Fibroblast of the aortic adventitia (primary cell): ENCODE results near the gene UGT1A5. TPM values are rescaled to one million over a fixed set of nuclear protein-coding genes. Genes with fewer than 3 reads are reported as not detected.

ENCODE experiments used
- DNase-seq: peaks from one replicate; pipeline ENCODE4 v3.0.0-alpha.2; 2010; ENCODE audit warnings: low read depth
- H3K4me3 ChIP-seq: 2 replicates; pipeline ENCODE4 v1.5.1; 2011; ENCODE audit warnings: low read depth, mild to moderate bottlenecking, control low read depth, low read length, moderate library complexity
- CTCF ChIP-seq: IDR thresholded peaks from 2 replicates; pipeline ENCODE4 v1.5.1; 2011; ENCODE audit warnings: mild to moderate bottlenecking, low read length, control low read depth, inconsistent platforms; ENCODE audit not compliant: insufficient read depth
- total RNA-seq: library from RNA; depleted of rRNA; stranded (reverse); fragments of >200 nt; gene quantifications from 2 replicates; pipeline ENCODE4 v1.2.3, GENCODE V29; 2012; ENCODE audit warnings: low replicate concordance

UGT1A5 gene
- not detected in 2 replicates for total RNA-seq

GRCh38 chr2:233712611-233713261, at the start of gene UGT1A5:
Gene UGT1A5, plus strand, starts transcription at chr2:233712907. Its CDS starts 85 bp downstream, at chr2:233712992.
- TF ChIP-seq CTCF = no peak
- DNase-seq = no peak
- no peak within 1 kb of the TSS for H3K4me3 ChIP-seq

GRCh38 chr2:233663911-233664310, 48.8 kb upstream of the UGT1A5 start:
- no peak overlapping the region for H3K4me3 ChIP-seq
- DNase-seq = no peak
- TF ChIP-seq CTCF = no peak

GRCh38 chr2:233668605-233669260, 44.0 kb upstream of the UGT1A5 start:
- no peak overlapping the region for H3K4me3 ChIP-seq
- no peak for TF ChIP-seq CTCF
- no peak for DNase-seq

- H3K4me3 ChIP-seq = no peak within 1 kb of the TSS
- TF ChIP-seq CTCF = no peak
- no peak for DNase-seq
These were observed 41.2 kb upstream of the UGT1A5 start, which contains the start of gene UGT1A9 for GRCh38 chr2:233671290-233672161. Gene UGT1A9, plus strand, starts transcription at chr2:233671898. Its CDS starts 37 bp downstream, at chr2:233671935.

GRCh38 chr2:233672886-233673285, 39.8 kb upstream of the UGT1A5 start:
- no peak overlapping the region for H3K4me3 ChIP-seq
- no peak for TF ChIP-seq CTCF
- DNase-seq = no peak

GRCh38 chr2:233673896-233674295, 38.8 kb upstream of the UGT1A5 start:
- no peak for DNase-seq
- H3K4me3 ChIP-seq = no peak overlapping the region
- TF ChIP-seq CTCF = no peak
